OCI-LY7 (cell line): ENCODE data around the gene RBCK1.

Experiments
- EZH2phosphoT487 ChIP-seq: fragments of 200-600 bp; sonication (generic); IDR thresholded peaks from 2 replicates; pipeline ENCODE4 v1.6.1; 2018; ENCODE audit warnings: low read depth, borderline replicate concordance, mild to moderate bottlenecking, mixed run types, antibody characterized with exemption, low read length, moderate library complexity, mixed read lengths
- TF ChIP-seq, protein P1 (sequence below): fragments of 200-600 bp; sonication (generic); conservative IDR thresholded peaks from 2 replicates; pipeline ENCODE4 v1.5.1; 2014; ENCODE audit warnings: mild to moderate bottlenecking, antibody characterized with exemption, low read length, moderate library complexity, mixed read lengths

DNA sequence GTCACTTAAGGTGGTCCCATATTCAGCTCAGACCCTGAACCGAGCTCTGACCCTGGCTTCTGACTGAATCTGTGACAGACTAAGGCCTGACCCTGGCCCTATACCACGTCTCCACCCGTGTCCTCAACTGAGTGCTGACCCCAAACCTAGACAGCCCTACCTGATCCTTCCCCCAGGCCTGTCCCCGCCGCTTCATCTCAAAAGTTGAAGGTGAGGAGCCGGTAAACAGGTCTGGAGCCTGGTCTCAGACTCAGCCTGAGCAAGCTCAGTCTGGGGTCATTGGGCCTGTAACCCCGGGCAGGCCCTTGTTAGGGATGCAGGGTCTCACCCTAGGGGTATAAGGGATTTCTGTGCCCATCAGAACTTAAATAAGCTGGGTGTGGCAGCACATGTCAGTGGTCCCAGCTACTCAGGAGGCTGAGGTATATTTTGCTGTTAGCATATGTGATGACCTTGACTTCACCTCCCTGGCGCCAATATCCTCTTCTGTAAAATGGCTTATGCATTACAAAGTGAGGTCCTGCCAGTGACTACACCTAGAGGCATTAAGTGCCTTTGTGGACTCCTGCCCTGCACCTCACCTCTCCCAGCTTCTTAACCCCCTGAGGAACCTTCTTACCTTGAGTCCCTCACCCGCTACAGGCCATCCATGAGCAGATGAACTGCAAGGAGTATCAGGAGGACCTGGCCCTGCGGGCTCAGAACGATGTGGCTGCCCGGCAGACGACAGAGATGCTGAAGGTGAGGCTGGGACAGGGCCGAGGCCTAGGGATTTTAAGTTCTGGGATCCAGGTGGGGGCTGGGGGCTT lies 20.0 kb downstream of the RBCK1 start:
- TF ChIP-seq, protein P1, sequence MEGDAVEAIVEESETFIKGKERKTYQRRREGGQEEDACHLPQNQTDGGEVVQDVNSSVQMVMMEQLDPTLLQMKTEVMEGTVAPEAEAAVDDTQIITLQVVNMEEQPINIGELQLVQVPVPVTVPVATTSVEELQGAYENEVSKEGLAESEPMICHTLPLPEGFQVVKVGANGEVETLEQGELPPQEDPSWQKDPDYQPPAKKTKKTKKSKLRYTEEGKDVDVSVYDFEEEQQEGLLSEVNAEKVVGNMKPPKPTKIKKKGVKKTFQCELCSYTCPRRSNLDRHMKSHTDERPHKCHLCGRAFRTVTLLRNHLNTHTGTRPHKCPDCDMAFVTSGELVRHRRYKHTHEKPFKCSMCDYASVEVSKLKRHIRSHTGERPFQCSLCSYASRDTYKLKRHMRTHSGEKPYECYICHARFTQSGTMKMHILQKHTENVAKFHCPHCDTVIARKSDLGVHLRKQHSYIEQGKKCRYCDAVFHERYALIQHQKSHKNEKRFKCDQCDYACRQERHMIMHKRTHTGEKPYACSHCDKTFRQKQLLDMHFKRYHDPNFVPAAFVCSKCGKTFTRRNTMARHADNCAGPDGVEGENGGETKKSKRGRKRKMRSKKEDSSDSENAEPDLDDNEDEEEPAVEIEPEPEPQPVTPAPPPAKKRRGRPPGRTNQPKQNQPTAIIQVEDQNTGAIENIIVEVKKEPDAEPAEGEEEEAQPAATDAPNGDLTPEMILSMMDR, result no peak
- TF ChIP-seq EZH2phosphoT487, result no peak
